Testis (tissue), 3 donors: ENCODE data around the gene GINS3. TPM values are rescaled to one million over a fixed set of nuclear protein-coding genes. Genes with fewer than 3 reads are reported as not detected.

Source experiments
- DNase-seq: peaks from one replicate; pipeline ENCODE4 v3.0.0-alpha.2; 2019
- H3K27ac ChIP-seq, 2 donors: fragments of 200-600 bp; sonication (generic); one replicate each; pipeline ENCODE4 v1.5.1; 2019
- H3K27me3 ChIP-seq: fragments of 200-600 bp; sonication (generic); one replicate; pipeline ENCODE4 v1.5.1; 2019
- H3K36me3 ChIP-seq: fragments of 200-600 bp; sonication (generic); one replicate; pipeline ENCODE4 v1.5.1; 2017; ENCODE audit warnings: low read depth; ENCODE audit errors: missing control alignments
- H3K4me1 ChIP-seq: fragments of 200-600 bp; sonication (generic); one replicate; pipeline ENCODE4 v1.5.1; 2019
- H3K4me3 ChIP-seq, 2 donors: fragments of 200-600 bp; sonication (generic); one replicate each; pipeline ENCODE4 v1.5.1; 2017 to 2019
- H3K9me3 ChIP-seq: fragments of 200-600 bp; sonication (generic); one replicate; pipeline ENCODE4 v1.5.1; 2017
- POLR2A ChIP-seq: fragments of 450-650 bp; IDR thresholded peaks from one replicate; pipeline ENCODE4 v1.6.1; 2017; ENCODE audit warnings: antibody characterized with exemption, mild to moderate bottlenecking, moderate library complexity
- WGBS, 2 donors: methylation state at CpG; one replicate each; pipeline ENCODE4 v1.1.5; 2018; 5-methylcytosine and 5-hydroxymethylcytosine counted together
- intact Hi-C: fragments of 100-400 bp; cut with DNase I; formaldehyde crosslinking; loops from one replicate; pipeline ENCODE4 v1.15.1; 2023; ENCODE audit warnings: low total_unique reads
- polyA plus RNA-seq: library from polyadenylated mRNA; stranded (reverse); fragments of 350-450 nt; fragmentation: Illumina TruSeq; extraction: RNeasy Lipid Tissue Mini Kit (QIAGEN cat#74804); gene quantifications from one replicate; pipeline ENCODE4 v1.2.3, GENCODE V29; 2014; ENCODE audit warnings: low read depth, low replicate concordance; ENCODE audit not compliant: insufficient read depth
- total RNA-seq, 2 donors: library from RNA; depleted of rRNA; stranded (reverse); fragments of >200 nt; gene quantifications; one replicate each; pipeline ENCODE4 v1.2.3, GENCODE V29; 2016
- TF ChIP-seq, protein P1 (sequence below), 3 experiments: fragments of 450-650 bp in 2 of 3; fragments of 200-600 bp in 1 of 3; sonication (generic) in 1 of 3; IDR thresholded peaks; one replicate each; pipeline ENCODE4 v1.5.1; 2016 to 2019; ENCODE audit warnings: antibody characterized with exemption in 3 of 3, mild to moderate bottlenecking in 2 of 3, moderate library complexity in 1 of 3

Gene GINS3
- total and polyA plus RNA-seq, 3 donors from 2014 or later: 16.1 to 19.0 (median 16.7) TPM

DNA sequence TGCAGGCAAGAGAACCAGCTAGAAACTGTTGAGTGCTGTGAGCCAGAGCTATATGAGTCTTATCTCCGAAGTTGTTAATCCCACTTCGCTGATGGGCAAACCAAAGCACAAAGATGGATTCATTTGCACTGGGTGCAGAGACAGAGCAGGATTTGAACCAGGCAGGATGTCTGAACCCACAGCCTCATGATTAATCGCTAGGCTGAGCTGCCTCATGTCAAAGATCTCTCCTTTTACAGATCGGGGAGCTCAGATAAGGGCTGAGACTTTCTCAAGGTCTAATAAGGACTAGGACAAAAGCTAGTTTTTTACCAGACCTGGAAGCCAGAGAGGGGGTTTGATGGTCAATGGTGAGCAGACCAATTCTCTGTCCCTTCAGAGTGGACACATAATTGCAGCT is 51.5 kb downstream of the GINS3 start:
- TF ChIP-seq POLR2A: no peak
- TF ChIP-seq, protein P1, sequence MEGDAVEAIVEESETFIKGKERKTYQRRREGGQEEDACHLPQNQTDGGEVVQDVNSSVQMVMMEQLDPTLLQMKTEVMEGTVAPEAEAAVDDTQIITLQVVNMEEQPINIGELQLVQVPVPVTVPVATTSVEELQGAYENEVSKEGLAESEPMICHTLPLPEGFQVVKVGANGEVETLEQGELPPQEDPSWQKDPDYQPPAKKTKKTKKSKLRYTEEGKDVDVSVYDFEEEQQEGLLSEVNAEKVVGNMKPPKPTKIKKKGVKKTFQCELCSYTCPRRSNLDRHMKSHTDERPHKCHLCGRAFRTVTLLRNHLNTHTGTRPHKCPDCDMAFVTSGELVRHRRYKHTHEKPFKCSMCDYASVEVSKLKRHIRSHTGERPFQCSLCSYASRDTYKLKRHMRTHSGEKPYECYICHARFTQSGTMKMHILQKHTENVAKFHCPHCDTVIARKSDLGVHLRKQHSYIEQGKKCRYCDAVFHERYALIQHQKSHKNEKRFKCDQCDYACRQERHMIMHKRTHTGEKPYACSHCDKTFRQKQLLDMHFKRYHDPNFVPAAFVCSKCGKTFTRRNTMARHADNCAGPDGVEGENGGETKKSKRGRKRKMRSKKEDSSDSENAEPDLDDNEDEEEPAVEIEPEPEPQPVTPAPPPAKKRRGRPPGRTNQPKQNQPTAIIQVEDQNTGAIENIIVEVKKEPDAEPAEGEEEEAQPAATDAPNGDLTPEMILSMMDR (IDR thresholded peaks at IDR 0.05): no peak
- H3K27me3 ChIP-seq: no peaks in the 10 kb centered on the region
- no peaks in the 10 kb centered on the region for H3K36me3 ChIP-seq
- 45 to 52% methylated on average over 4 of the region's 4 CpGs for WGBS, 2 donors
- no peak for DNase-seq
- peaks cover 12% of the 10 kb centered on the region for H3K4me1 ChIP-seq
- H3K4me3 ChIP-seq: no peak overlapping the region
- intact Hi-C loops: no loop called here
- H3K27ac ChIP-seq: no peak overlapping the region
- no peaks in the 10 kb centered on the region for H3K9me3 ChIP-seq

GRCh38 chr16:58444265-58444664 is 52.0 kb downstream of the GINS3 start:
- H3K27me3 ChIP-seq: no peaks in the 10 kb centered on the region
- H3K4me1 ChIP-seq: peaks cover 12% of the 10 kb centered on the region
- H3K4me3 ChIP-seq: no peak overlapping the region
- no peak for DNase-seq
- intact Hi-C loops: no loop called here
- no peak overlapping the region for H3K27ac ChIP-seq
- no peak for TF ChIP-seq POLR2A
- TF ChIP-seq, protein P1 (IDR thresholded peaks at IDR 0.05): no peak
- no peaks in the 10 kb centered on the region for H3K36me3 ChIP-seq
- no peaks in the 10 kb centered on the region for H3K9me3 ChIP-seq
- WGBS, 2 donors: 83 to 84% methylated on average over 2 of the region's 2 CpGs

DNA sequence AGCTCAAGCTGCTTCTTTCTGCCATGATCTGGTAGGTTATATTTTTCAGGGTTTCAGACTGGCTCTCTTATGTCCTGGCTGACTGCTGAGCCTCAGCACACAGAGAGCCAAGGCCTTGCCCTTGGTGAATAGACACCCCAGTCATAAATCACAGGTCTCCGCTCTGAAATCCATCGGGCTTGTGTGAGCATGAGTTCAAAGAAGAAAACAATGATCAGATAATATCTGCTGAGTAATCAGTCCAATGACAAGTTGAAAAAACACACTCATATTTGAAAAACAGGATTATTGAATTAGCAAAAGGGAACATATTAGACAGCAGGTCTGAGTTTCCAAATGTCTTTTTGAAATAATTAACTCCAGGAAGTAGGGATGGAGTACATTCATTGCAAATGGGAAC is 56.6 kb downstream of the GINS3 start:
- 29 to 55% methylated on average over 2 of the region's 2 CpGs for WGBS, 2 donors
- intact Hi-C loops: no loop called here
- Histone ChIP-seq H3K27ac (no peak overlapping the region), H3K27me3 (no peaks in the 10 kb centered on the region), H3K9me3 (no peaks in the 10 kb centered on the region), H3K36me3 (no peaks in the 10 kb centered on the region), H3K4me3 (no peak overlapping the region), H3K4me1 (no peaks in the 10 kb centered on the region)
- no peak for DNase-seq
- TF ChIP-seq POLR2A: no peak
- TF ChIP-seq, protein P1 (IDR thresholded peaks at IDR 0.05): no peak

DNA sequence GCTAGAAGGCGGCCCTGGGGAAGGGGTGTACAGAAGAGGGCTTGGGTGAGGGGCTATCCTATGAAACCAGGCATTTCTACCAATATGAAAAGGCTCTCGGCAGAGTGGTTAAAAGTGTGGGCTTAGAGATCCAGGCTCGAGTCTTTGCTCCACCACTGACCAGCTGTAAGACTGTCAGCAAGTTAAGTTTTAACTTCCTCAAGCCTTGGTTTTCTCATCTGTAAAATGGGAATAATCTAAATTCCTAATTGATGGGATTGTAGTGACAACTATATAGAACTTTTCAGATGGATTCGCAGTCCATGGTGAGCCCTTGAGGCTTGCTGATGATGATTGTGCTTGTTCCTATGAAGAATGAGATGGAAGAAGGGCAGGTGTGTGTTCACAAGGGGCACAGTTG is 57.0 kb downstream of the GINS3 start:
- Histone ChIP-seq H3K4me3 (no peak overlapping the region), H3K4me1 (no peaks in the 10 kb centered on the region), H3K36me3 (no peaks in the 10 kb centered on the region), H3K9me3 (no peaks in the 10 kb centered on the region), H3K27ac (no peak overlapping the region), H3K27me3 (no peaks in the 10 kb centered on the region)
- intact Hi-C loops: no loop called here
- no peak for DNase-seq
- whole genome bisulfite sequencing, 2 donors: 70 to 83% methylated on average over 4 of the region's 4 CpGs
- TF ChIP-seq, protein P1 (IDR thresholded peaks at IDR 0.05): no peak
- no peak for TF ChIP-seq POLR2A

DNA sequence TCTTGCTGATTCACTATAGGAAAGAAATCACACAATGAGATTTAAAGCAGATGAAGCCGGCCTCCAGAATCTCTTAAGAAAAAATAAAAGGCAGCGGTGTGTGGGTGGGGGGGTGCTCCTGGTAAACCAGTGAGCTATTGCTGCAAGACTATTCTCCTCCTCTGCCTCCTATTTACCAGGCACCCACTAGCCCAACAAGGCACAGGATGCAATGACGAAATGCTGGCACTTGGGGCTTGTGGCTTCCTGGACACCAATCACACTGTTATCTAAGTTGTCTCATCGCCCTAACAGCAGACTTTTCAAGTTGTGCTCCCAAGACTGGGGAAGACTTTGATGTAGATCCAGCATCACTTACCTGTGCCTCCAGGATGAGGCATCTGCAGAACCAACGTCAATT is 57.5 kb downstream of the GINS3 start:
- Histone ChIP-seq H3K4me3 (no peak overlapping the region), H3K36me3 (no peaks in the 10 kb centered on the region), H3K4me1 (no peaks in the 10 kb centered on the region), H3K9me3 (no peaks in the 10 kb centered on the region), H3K27ac (no peak overlapping the region), H3K27me3 (no peaks in the 10 kb centered on the region)
- WGBS, 2 donors: 81 to 87% methylated on average over 5 of the region's 5 CpGs
- TF ChIP-seq, protein P1 (IDR thresholded peaks at IDR 0.05): no peak
- no peak for DNase-seq
- intact Hi-C loops: no loop called here
